AG09319 (cell line): Measurements from ENCODE around the gene ENOX1.

Experiments
- DNase-seq: peaks from one replicate; pipeline ENCODE4 v3.0.0-alpha.2; 2010; ENCODE audit warnings: low read depth; ENCODE audit errors: extremely low read depth
- TF ChIP-seq, protein P1 (sequence below): IDR thresholded peaks from 2 replicates; pipeline ENCODE4 v1.5.1; 2011; ENCODE audit warnings: low read depth, mild to moderate bottlenecking, inconsistent platforms, low read length, moderate library complexity

The ENOX1 gene

DNA sequence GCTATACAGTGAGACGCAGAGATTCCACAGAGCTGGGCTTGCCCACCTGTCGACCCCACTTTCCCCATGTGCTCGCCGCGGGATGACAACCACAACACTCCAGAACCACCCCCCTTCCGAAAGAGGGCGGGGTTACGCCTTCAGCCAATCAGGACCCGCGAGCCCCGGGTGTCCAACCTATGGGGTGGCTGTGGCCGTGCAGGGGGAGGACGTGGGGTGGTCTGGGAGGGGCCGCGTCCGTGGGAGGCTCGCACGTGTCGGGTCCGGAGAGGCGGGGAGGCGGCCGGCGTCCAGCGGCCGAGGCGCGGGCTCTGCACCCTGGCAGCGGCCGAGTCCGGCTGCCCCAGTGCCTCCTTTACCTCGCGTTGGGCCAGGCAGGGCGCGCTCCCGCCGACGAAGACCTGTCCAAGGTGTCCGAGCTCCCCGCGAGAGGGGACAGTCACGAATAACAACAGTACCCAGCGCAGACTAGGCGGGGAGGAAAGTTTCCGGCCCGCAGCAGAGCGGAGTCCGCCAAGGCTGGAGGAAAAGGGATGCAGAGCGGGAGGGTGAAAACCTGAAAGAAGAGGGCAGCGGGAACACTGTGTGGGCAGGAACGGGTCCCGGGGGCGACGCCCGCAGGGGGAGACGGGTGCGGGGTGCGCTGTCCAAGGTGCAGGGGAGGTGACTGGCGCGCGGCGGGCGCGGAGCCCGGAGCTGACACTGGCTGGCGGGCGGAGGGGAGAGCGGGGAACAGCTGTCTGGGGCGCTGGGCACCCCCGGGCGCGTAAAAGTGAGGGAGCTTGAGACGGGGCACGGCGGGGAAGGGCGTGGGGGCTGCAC, 911 bp downstream of the ENOX1 start:
- no peak for DNase-seq
- TF ChIP-seq, protein P1, sequence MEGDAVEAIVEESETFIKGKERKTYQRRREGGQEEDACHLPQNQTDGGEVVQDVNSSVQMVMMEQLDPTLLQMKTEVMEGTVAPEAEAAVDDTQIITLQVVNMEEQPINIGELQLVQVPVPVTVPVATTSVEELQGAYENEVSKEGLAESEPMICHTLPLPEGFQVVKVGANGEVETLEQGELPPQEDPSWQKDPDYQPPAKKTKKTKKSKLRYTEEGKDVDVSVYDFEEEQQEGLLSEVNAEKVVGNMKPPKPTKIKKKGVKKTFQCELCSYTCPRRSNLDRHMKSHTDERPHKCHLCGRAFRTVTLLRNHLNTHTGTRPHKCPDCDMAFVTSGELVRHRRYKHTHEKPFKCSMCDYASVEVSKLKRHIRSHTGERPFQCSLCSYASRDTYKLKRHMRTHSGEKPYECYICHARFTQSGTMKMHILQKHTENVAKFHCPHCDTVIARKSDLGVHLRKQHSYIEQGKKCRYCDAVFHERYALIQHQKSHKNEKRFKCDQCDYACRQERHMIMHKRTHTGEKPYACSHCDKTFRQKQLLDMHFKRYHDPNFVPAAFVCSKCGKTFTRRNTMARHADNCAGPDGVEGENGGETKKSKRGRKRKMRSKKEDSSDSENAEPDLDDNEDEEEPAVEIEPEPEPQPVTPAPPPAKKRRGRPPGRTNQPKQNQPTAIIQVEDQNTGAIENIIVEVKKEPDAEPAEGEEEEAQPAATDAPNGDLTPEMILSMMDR: no peak

DNA sequence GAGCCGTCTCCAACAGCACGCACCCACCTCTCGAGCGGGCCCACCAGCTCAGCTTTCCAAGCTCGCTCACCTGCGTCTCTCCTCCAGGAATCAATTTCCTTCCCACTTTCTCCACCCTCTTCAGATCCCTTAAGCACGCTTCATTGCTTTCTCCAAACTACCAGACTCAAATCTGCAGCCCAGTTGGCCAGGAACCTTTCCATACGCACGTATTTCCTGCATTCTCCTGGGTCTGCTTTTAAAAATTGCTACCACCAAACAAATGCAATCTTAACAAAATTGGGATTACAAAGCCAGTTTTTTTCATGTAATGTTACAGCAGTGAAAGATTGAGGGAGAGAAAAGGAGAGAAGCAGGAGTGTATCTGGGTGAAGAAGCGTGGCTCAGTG, 1.5 kb downstream of the ENOX1 start:
- DNase-seq: no peak
- TF ChIP-seq, protein P1: no peak

DNA sequence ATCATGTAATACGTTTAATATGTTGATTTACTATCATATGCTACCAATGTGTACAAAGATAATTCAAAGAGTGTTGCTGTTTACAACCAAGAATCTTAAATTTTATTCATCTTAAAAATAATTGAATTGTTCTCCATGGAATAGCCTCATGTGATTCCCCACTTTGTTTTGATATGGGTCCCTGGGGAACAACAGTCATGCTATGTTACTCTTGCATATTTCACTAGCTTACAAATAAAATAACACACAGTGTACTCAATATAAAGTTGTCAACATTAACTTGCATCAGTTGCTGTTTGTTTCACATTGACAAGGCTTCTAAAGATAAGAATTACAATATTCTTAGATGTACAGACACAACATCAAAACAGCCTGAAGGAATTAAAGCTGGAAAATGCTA, 2.3 kb downstream of the ENOX1 start:
- no peak for DNase-seq
- TF ChIP-seq, protein P1: no peak

DNA sequence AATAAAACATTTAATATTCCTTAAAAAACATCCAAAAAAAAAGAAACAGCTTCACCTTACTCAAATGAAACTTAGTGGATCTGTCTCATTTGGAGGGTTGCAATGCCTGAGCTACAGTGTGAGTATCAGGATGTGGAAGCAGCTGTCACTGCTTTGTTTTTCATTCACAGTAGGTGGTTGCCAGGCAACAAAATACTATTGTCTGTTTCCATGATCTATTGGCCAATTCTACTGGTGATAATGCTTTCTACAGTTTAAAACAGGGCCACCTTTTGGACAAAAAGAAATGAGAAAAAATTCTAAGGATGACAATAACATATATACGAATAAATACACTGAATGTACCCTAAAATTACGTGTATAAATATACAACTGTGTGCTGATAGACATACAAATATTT, 3.0 kb downstream of the ENOX1 start:
- no peak for DNase-seq

DNA sequence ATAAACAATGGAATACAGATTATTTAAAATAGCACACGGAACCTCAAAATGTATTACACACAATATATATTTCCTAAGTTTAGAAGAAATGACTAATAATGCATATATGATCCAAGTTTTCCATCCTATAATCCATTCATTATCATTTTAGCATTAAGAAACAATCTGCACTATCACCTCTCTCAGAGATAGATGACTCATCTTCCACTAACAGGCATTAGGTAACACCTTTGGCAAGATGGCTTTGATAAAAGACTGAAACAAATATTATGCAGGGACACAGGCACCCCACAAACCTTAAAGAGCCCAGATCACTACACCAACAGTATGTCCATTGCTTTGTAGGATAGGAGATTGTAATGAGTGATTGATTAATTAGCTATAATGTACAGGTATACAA, 4.1 kb downstream of the ENOX1 start:
- TF ChIP-seq, protein P1: no peak
- DNase-seq: no peak

More for the DNA sequence above, 3.0 kb downstream of the ENOX1 start:
- TF ChIP-seq, protein P1: no peak

DNA sequence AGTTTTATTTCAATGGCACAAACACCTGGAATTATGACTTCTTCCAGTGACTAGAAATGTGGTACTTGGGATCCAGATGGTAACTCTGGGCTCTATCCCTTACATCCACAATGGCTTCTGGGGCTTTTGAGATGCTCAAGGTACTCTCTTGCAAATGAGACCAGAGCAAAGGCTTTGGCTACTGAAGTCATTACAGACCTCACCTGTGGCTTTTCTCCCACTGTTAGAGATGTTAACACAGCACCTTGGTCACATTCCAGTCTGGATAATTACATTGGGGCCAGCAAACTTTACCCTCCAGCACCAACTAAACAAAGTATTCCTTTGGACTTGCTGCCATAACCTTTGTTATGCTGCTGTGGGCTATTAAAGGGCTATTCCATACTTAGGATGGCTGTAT, 6.1 kb downstream of the ENOX1 start:
- no peak for DNase-seq
- TF ChIP-seq, protein P1: no peak

DNA sequence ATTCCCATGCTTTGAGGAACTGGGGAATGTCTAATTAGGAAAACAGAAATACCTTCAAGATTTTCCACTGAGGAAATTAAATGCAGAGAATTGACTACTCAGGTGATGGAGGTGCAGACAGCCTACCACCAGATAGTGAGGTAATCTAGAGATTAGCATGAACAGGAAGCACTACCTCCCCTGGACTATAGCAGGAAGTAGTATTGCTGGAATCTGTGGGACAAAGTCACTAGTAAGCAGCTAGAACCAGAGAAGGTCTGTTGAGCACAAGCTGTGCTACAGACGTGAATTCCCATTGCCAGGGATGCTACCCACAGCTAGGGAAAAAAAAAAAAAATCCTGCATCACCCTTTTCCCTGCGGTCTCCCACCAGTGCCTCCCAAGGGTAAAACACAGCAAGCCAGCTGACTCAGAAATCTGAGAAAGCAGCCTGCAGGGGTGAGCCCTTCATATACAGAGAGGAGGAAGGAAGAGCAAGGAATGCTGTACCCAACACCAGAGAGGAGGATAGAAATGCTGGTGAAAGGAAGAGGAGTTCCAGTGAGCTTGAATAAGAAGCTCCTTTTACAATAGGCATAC, 10.2 kb downstream of the ENOX1 start:
- no peak for DNase-seq
- TF ChIP-seq, protein P1: no peak
